GM10847 (cell line): ENCODE data around the gene SGCA.

Experiments
- POLR2A ChIP-seq: IDR thresholded peaks from 2 replicates; pipeline ENCODE4 v1.6.1; 2011; ENCODE audit not compliant: insufficient read length; ENCODE audit errors: extremely low read depth

The SGCA gene

DNA sequence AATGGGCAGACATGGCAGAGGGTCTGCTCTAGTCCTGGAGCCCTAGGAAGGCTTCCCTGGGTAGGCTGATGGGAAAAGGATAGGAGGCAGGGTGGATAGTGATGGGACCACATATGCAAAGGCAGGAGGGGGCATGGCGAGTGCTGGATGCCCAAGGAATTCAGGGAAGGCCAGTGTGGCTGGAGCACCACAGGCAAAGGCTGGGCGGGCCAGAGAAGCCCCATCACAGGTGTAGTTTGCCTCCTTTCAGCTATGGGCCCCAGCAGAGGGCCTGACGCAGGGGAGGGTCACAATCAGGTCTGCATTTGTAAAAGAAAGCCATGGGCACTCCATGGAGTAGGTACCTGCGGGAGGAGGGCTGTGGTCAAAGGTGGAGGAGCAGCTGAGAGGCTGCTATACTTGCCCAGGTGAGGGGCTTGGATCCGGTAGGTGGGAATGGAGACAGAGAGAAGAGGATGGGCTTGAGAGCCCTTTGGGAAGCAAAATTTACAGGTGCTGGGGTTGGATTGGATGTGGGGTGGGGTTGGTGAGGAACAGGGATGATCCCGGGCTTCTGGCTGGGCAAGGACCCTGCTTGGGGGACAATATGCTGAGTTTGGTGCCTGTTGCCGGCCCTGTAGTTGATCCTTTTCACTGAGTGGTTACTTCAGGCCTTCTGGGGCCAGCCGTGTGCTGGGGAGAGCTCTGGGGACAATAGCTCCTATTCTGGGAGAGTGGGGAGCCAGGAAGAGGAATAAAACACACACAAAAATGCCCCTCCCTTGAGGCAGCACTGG lies 42.2 kb downstream of the SGCA start:
- no peak for TF ChIP-seq POLR2A

DNA sequence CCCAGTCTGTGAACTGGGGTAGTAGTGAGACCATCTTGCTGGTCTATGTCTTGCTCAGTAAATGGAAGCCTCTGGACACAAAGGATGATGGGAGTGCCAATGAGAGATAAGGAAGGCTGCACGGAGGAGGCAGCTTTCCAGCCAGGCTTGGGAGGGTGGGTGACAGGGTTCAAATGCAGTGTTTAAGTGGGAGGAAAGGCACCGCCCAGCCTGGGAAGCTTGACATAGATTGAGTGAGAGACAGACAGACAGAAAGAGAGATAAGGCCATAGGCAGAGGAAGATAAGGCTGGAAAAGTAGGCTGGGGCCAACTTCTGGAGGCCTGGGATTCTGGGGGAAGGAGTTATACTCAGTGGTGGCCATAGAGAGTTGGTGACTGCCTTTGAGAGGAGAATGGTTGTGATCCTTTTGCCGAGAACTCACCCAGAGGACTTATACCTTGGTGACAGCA lies 42.8 kb downstream of the SGCA start:
- TF ChIP-seq POLR2A: no peak

DNA sequence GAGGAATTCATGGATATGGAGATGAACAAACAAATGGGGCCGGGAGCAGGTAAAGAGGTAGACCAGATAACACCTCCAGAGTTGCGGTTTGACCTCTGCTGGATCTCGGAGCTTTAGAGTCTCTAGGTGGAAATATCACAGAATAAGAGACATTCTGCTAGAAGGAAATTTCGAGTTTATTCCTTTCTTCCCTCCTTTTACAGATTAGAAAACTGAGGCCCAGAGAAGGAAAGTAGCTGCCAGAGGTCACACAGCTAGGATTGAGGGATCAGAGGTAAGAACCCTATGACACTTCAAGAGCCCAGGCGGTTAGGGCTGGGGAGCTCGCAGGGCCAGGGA lies 43.3 kb downstream of the SGCA start:
- TF ChIP-seq POLR2A: no peak

DNA sequence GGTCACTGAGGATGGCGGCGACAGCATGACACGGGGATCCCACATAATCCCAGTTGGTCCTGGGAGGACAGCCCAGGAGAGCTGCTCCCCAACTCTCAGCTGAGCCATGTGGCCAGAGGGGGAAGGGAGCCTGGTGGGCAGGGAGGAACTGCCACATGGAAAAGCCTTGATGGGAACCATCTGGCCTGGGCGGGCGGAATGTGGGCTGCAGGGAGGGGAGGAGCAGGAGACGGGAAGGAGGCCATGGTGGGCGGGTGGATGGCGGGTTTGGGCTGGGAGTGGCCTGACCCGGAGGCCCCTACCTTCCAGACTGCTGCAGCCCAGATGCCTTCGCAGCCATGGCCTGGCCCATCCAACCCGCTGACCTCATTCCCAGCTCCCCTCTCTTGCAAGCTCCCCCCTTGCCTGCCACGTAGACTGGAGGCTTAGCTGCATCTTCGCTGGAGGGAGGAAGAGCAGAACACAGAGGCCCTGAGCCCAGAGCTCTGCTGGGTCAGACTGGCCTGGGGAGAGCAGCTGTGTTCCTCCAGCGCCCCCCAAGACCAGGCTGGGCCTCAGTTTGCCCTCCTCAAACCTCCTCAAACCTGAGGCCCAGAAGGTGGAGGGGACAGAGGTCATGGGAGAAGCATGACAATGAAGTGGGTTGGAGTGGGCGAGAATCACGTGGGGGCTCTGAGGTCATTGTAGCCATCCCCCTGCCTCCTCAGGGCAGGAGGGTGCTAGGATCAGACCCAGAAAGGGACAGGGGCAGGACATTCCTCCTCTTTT lies 43.9 kb downstream of the SGCA start:
- no peak for TF ChIP-seq POLR2A

DNA sequence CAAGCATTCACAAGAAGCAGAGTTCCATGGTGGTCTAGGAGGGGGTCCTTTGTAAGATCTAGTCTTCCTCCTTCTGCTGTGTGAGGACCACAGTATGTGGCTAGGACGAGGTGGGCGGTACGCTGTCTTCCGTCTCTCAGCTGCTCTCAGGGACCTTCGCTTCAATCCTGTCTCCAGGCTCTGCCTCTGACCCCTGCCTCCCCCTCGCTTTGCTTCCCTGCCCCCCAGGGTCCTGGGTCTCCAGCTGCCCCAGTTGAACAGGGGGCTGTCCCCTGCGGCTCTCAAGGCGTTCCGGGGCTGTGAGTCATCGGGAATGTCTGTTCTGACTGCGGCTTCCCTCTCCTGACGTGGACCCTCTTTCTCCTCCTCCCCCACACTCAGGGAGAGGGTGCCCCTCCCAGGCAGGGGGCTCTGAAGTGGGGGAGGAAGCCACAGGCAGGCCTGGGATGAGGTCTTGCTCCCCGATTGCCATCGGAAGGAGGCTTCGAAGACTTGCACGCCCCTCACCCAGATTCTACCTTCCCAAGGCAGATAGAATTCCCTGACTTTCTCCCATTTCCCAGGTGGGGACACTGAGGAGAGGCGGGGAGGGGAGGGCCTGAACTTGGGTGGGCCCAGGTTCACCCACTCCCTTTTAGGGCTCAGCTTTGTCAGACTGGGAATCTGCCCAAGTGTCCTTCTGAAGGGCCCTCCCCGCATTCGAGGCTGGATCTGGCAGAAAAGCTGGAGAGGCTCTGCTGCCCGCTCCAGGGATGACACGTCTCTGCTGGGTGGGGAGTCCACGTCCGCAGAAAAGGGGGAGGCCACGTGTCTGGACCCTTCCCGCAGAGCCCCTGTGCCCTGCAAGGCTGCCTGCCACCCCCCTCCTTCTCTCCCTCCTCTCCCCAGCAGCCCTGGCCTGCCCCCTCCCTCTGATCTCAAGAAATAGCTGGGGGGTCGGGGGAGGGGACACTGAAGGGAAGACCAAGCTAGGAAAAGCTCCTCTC lies 44.7 kb downstream of the SGCA start:
- TF ChIP-seq POLR2A: no peak

DNA sequence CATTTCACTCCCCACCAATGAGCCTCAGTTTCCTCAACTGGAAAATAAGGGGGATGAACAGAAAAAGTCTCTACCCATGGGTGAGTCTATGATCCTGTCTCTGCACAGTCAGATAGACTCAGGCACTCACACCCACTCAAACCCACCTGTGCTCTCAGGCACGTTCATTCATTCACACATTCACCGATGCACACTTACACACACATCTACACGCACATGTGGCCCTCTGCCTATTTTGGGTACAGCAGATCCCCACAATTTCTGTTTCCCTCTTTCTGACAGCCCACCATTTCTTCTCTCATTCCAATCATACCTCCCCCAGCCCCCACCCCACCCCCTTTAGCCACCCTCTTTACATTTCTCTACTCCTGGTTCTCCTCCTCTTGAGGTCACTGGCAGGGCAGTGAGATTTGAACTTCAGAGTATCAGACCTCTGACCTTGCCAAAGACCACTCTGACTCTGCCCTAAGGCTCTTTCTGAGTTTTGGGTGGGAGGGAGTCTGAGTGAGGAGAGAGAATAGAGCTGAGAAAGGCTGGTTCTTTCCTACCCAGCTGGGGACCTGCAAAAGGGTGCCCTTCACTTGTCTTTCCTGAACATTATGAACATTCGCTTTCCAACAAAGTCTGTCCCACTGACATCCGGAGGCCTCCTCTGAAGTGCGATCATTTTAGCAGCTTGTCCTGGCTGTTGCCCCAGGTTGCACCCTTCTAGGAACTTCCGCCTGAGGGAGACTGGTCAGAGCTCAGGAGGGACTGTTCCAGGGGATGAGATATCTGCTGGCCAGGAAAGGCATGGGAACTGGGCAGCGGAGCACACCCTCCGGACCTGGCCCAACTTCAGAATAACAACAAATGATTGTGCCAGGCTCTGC lies 45.7 kb downstream of the SGCA start:
- TF ChIP-seq POLR2A: no peak

DNA sequence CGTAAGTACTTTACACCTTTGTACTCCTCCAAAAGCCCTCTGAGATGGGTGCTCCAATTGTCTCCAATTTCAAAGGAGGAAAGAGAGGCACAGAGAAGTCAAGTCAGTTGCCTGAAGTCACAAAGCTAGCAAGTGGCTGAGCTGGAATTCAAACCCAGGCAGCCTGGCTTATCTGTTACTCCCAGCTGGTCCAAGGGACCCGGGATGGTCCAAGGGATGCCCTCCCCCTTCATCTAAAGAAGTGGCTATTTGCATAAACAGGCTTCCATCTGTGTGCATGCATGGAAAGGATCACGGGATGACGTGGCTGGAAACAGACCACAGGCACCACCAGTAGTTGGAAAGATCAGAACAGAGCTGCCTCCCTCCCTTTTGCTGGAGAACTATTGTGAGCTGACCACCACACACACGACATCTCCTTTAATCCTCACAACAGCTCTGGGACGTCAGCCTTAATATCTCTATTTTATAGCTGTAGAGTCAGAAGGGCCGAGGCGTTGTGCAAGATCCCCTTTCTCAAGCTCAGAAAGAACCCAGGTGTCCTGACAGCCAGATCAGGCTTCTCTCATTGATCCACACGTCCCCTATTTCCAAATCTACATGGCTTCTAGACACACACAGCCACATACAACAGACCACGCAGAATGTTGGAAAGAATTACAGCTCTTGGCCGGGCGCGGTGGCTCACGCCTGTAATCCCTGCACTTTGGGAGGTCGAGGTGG lies 46.5 kb downstream of the SGCA start:
- no peak for TF ChIP-seq POLR2A

DNA sequence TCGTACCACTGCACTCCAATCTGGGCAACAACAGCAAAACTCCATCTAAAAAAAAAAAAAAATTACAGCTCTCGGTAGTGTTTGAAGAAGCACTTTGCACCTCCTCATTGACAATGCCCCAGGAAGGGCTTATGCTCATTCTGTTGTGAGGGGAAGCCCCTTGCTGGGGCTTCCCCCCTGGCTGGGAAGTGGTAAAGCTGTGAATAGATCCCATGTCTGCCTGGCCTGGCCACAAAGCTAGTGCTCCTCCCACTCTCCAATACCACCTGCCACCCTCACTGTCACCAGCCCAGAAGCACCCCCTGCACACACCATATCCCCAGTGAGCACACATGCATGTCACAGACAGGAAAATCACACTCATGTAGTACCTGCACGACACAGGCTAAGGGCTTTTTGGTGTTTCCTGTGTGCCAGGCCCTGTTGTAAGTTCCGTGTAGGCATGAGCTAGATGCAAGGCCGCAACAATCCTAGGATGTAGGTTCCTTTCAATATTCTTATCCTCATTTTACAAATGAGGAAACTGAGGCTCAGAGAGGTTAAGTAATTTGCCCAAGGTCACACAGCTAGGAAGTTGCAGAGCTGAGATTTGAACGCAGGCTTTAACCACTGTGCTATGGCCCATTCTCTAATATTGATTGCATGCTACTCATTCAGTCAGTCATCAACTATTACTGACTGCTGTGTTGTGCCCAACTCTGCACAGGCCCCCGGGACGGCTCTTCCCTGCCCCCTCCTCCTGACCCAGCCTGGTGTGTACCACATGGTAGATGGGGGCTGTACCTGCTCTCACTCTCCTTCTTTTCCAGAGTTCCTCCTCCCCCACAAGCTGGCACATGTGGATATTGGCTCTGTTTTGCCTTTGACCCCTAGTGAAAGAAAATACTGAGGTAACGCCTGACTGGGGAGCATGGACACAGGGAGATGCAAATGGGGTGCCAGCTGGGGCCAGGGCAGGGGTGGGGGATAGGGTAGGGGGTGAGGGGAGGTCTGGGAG lies 47.5 kb downstream of the SGCA start:
- TF ChIP-seq POLR2A: no peak

DNA sequence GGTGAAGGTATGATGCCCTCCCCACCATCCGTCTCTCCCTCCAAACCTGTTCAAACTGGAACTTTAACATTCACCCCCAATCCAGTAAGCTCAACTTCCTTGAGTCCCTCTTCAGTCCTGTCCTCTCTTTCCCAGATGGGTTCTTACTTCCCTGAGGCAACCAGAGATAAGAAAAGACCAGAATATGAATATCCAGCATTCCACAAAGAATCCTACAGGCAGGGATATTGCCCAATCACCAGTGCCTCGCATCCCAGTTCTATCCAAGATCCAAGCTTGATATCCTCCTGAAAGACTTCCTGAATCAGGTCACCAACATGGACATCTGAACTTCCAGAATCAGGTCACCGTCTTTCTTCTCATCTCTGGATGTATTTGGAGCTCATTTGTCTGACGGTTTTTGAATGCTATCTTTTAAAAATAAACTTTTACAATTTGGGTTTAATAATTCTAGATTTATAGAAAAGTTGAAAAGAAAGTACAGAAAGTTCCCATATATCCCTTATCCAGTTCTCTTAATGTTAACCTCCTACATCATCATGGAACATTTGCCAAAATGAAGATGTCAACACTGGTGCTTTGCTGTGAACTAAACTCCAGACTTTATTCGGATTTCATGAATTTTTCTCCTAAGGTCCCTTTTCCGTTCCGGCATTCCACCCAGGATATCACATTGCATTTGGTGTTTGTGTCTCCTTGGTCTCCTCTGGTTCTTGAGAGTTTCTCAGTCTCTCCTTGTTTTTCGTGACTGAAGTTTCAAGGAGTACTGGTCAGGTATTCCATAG lies 49.4 kb downstream of the SGCA start:
- no peak for TF ChIP-seq POLR2A

DNA sequence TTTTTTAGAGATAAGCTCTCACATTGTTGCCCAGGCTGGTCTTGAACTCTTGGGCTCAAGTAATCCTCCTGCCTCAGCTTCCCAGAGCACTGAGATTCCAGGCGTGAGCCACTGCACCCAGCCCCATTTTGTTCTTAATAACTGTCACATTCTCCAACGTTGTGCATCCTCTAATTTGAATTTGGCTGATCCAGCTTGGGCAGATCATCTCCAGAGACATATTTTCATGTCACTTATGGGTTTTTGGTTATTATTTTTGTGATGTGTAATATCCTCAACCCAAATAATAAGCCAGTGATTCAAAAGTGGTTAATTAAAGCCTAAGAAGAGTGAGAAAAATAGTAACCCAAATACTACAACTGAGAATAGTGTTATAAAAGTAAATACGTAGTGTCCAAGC lies 51.8 kb downstream of the SGCA start:
- no peak for TF ChIP-seq POLR2A

DNA sequence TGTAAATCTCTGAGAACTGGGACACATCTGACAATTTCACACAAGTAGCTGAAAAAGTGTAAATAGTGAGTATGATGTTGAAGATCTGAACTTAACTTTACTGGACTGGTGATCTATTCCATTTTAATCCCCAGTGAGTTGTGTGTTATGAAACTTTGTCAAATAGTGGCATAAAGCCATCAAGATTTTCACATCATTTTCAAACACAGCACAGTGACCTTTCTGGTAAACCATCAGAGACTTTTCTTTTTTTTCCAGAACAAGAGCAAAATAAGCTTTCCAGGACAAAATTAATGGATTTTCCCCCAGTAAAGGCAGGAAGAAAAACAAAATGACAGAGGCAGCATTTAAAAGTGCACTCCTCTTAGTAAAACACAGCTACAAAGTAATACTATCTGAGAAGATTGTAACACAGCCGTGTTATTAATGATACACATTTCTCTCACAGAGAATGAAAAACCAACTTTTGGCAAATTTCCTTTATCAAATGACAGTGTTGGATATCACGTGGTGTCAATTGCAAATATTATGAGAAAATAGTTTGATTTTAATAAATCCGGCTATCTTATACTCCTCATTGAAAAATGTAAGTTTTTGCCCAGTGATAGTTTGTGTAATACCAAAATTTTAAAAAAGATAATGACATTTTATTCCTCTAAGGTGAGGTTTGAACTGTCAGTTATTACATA lies 52.4 kb downstream of the SGCA start:
- TF ChIP-seq POLR2A: no peak
